Measurements from ENCODE around the gene CFAP251.
"Not testable (repeated sequence)": the region's sequence is repeated elsewhere in the genome, so short reads cannot be mapped to it uniquely, and the experiment has no call there.

Gene CFAP251

DNA sequence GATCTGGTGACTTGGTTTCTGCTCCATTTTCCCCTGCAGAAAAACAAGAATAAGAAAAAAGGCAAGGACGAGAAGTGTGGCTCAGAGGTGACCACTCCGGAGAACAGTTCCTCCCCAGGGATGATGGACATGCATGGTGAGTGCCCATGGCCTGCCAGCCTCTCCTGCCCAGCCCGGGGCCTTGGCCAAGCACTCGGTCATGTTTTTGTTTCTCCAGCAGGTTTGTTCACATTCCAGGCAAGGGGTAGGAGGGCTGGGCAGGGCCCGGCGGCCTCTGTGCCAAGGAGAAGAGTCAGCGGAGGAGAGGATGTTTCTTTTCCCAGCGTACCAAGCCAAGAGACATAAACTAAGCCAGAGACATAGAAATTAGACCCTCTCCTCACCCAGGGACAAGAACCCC is 116.9 kb downstream of the CFAP251 start:
- TF ChIP-seq CTCF (IDR thresholded peaks at IDR 0.05; ENCODE audit: control extremely low read depth, extremely low read depth, low read depth, missing control alignments), result no peak
- no peak for DNase-seq (ENCODE audit: extremely low spot score)
- POLR2A ChIA-PET, result no interaction called here
- CTCF ChIA-PET, result interaction anchor here (1.0 kb wide), 1 partner anchor 29 kb away, joined by 3 read pairs; no protein-coding TSS in a partner anchor

DNA sequence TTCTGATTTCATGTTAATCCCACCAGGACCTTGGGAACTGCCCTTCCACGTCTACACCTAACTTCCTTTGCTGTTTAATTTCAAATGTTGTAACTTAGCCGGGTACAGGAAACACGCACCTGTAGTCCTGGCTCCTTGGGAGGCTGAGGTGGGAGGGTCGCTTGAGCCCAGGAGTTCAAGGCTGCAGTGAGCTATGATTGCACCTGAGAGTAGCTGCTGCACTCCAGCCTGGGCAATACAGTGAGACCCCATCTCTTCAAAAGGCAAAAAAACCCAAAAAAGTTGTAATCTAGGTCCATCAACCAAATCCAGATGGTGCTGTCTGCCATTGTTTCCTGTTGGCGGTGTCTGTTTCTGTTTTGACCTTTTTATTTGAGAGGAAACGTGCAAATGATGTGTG is 117.8 kb downstream of the CFAP251 start:
- ChIA-PET CTCF (interaction anchor here (0.6 to 1.7 kb wide), 4 partner anchors 12 to 80 kb away, joined by 3 to 5 read pairs (median 3); no protein-coding TSS in a partner anchor), POLR2A (no interaction called here)
- TF ChIP-seq CTCF (IDR thresholded peaks at IDR 0.05; ENCODE audit: control extremely low read depth, extremely low read depth, low read depth, missing control alignments), result no peak
- no peak for DNase-seq (ENCODE audit: extremely low spot score)

GRCh38 chr12:122040579-122041386 is 122.4 kb downstream of the CFAP251 start:
- TF ChIP-seq CTCF (IDR thresholded peaks at IDR 0.05; ENCODE audit: control extremely low read depth, extremely low read depth, low read depth, missing control alignments), result no peak
- ChIA-PET POLR2A (no interaction called here), CTCF (no interaction called here)
- no peak for DNase-seq (ENCODE audit: extremely low spot score)

GRCh38 chr12:122041458-122041857 is 123.1 kb downstream of the CFAP251 start:
- DNase-seq (ENCODE audit: extremely low spot score); POLR2A ChIA-PET: not testable (repeated sequence)
- CTCF ChIA-PET, result interaction anchor here (1.3 kb wide), 1 partner anchor 9 kb away, joined by 4 read pairs; no protein-coding TSS in a partner anchor

DNA sequence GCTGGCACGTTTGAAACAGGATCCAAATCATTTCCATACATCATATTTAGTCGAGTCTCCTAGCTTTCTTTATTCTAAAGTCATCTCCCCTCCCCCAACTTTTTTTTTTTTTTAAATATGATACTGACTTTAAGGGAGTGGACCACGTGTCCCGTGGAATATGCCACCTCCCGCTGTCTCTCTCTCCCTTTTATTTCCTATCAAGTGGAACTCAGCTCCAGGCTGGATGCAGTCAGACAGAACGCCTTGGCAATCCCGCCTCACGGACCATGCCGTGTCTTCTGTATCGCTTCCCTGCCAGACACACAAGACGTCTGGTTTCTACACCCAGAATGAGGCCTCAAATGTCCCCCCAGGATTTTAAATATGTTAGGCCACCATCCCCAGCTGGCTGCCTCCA is 124.5 kb downstream of the CFAP251 start:
- CTCF ChIA-PET, result interaction anchor here (1.3 to 4.3 kb wide), 3 partner anchors 8 to 80 kb away, joined by 4 to 20 read pairs (median 10); no protein-coding TSS in a partner anchor
- no peak for DNase-seq (ENCODE audit: extremely low spot score)
- no peak for TF ChIP-seq CTCF (IDR thresholded peaks at IDR 0.05; ENCODE audit: control extremely low read depth, extremely low read depth, low read depth, missing control alignments)
- POLR2A ChIA-PET, result no interaction called here

GRCh38 chr12:122043476-122043875 is 125.1 kb downstream of the CFAP251 start:
- POLR2A ChIA-PET, result no interaction called here
- no peak for DNase-seq (ENCODE audit: extremely low spot score)
- CTCF ChIA-PET, result interaction anchor here (0.8 to 4.3 kb wide), 3 partner anchors 11 to 79 kb away, joined by 3 to 20 read pairs (median 10); no protein-coding TSS in a partner anchor
- TF ChIP-seq CTCF (IDR thresholded peaks at IDR 0.05; ENCODE audit: control extremely low read depth, extremely low read depth, low read depth, missing control alignments), result no peak

- CTCF ChIA-PET, result interaction anchor here (1.9 to 4.3 kb wide), 2 partner anchors 13 to 78 kb away, joined by 4 to 20 read pairs; no protein-coding TSS in a partner anchor
- DNase-seq (ENCODE audit: extremely low spot score), result no peak
- POLR2A ChIA-PET, result interaction anchor here (0.7 kb wide), 1 partner anchor 16 kb away, joined by 3 read pairs; no protein-coding TSS in a partner anchor
- TF ChIP-seq CTCF (IDR thresholded peaks at IDR 0.05; ENCODE audit: control extremely low read depth, extremely low read depth, low read depth, missing control alignments), result no peak
Observed at GRCh38 chr12:122045262-122045661, 126.9 kb downstream of the CFAP251 start.
